Activated naive CD4-positive, alpha-beta T cell treated with anti-CD3 and anti-CD28 coated beads for 36 hours (primary cell): ENCODE measurements around the gene SLX4. TPM values are rescaled to one million over a fixed set of nuclear protein-coding genes. Genes with fewer than 3 reads are reported as not detected.
A peak's percentile ranks its signal among the peaks of the same experiment; 100 is the strongest.

Source experiments
- CTCF ChIA-PET: fragments of 350-600 bp; sonication (Branson Sonifier 250); formaldehyde crosslinking; loops from one replicate; lab custom pipeline; 2021; ENCODE audit warnings: antibody characterized with exemption; lab: Charles Lee
- DNase-seq: peaks from one replicate; pipeline ENCODE4 v3.0.0-alpha.2; 2020
- H3K27ac Mint-ChIP-seq: one replicate; pipeline ENCODE4 v1.8.0; 2021; ENCODE audit warnings: mild to moderate bottlenecking, mixed read lengths
- H3K27me3 Mint-ChIP-seq: one replicate; pipeline ENCODE4 v1.8.0; 2021; ENCODE audit warnings: low read depth, mixed read lengths
- H3K36me3 Mint-ChIP-seq: one replicate; pipeline ENCODE4 v1.8.0; 2021; ENCODE audit warnings: low read depth, mixed read lengths
- H3K4me1 Mint-ChIP-seq: one replicate; pipeline ENCODE4 v1.8.0; 2021; ENCODE audit warnings: low read depth, mixed read lengths
- H3K4me3 Mint-ChIP-seq: one replicate; pipeline ENCODE4 v1.8.0; 2021; ENCODE audit warnings: mild to moderate bottlenecking, moderate library complexity, mixed read lengths
- H3K9me3 Mint-ChIP-seq: one replicate; pipeline ENCODE4 v1.8.0; 2021; ENCODE audit warnings: mixed read lengths
- intact Hi-C: fragments of 100-400 bp; cut with micrococcal nuclease; formaldehyde crosslinking; loops from one replicate; pipeline ENCODE4 v1.15.1; 2023
- total RNA-seq, 2 experiments: library from RNA; stranded (reverse); gene quantifications; one replicate each; pipeline ENCODE4 v1.2.3, GENCODE V29; 2021

Gene SLX4
- total RNA-seq, 2 experiments from 2014 or later = 14.0 to 14.1 TPM

GRCh38 chr16:3582276-3583165 lies 28.9 kb downstream of the SLX4 start:
- Mint-ChIP-seq H3K36me3 (peaks cover 4% of the 10 kb centered on the region), H3K27me3 (no peaks in the 10 kb centered on the region), H3K9me3 (no peaks in the 10 kb centered on the region), H3K27ac (no peak overlapping the region), H3K4me1 (peaks cover 25% of the 10 kb centered on the region), H3K4me3 (no peak overlapping the region)
- intact Hi-C loops = no loop called here
- CTCF ChIA-PET = no interaction called here
- no peak for DNase-seq

- Mint-ChIP-seq H3K27me3 (no peaks in the 10 kb centered on the region), H3K9me3 (no peaks in the 10 kb centered on the region), H3K4me3 (no peak overlapping the region), H3K4me1 (peaks cover 29% of the 10 kb centered on the region), H3K36me3 (peaks cover 9% of the 10 kb centered on the region), H3K27ac (no peak overlapping the region)
- intact Hi-C loops = no loop called here
- no peak for DNase-seq
- CTCF ChIA-PET = no interaction called here
Measured at GRCh38 chr16:3581392-3581791, 30.0 kb downstream of the SLX4 start.

- Mint-ChIP-seq H3K4me1 (peaks cover 32% of the 10 kb centered on the region), H3K27me3 (no peaks in the 10 kb centered on the region), H3K36me3 (peaks cover 9% of the 10 kb centered on the region), H3K27ac (no peak overlapping the region), H3K9me3 (no peaks in the 10 kb centered on the region), H3K4me3 (no peak overlapping the region)
- CTCF ChIA-PET = no interaction called here
- intact Hi-C loops = no loop called here
- DNase-seq = no peak
Measured at GRCh38 chr16:3580686-3581085, 30.7 kb downstream of the SLX4 start.

- DNase-seq = no peak
- peaks cover 9% of the 10 kb centered on the region for H3K36me3 Mint-ChIP-seq
- H3K4me1 Mint-ChIP-seq = peaks cover 36% of the 10 kb centered on the region
- no peaks in the 10 kb centered on the region for H3K9me3 Mint-ChIP-seq
- CTCF ChIA-PET = no interaction called here
- no peak overlapping the region for H3K4me3 Mint-ChIP-seq
- intact Hi-C loops = no loop called here
- no peak overlapping the region for H3K27ac Mint-ChIP-seq
- no peaks in the 10 kb centered on the region for H3K27me3 Mint-ChIP-seq
Measured at GRCh38 chr16:3580251-3580651, 31.2 kb downstream of the SLX4 start.

- CTCF ChIA-PET = no interaction called here
- no peaks in the 10 kb centered on the region for H3K9me3 Mint-ChIP-seq
- peak overlapping the region; percentile 36 for H3K27ac Mint-ChIP-seq
- peaks cover 40% of the 10 kb centered on the region for H3K4me1 Mint-ChIP-seq
- no peak for DNase-seq
- intact Hi-C loops = loop anchor here (2.0 to 5.0 kb wide), 3 partner anchors 79 to 427 kb away; partner anchors contain the start of gene CLUAP1
- no peaks in the 10 kb centered on the region for H3K27me3 Mint-ChIP-seq
- peaks cover 9% of the 10 kb centered on the region for H3K36me3 Mint-ChIP-seq
- no peak overlapping the region for H3K4me3 Mint-ChIP-seq
Measured at GRCh38 chr16:3579776-3580175, 31.6 kb downstream of the SLX4 start.

GRCh38 chr16:3578610-3579551 lies 32.5 kb downstream of the SLX4 start:
- Mint-ChIP-seq H3K9me3 (no peaks in the 10 kb centered on the region), H3K27ac (peak overlapping the region; percentile 78), H3K4me3 (peak overlapping the region; percentile 95), H3K4me1 (peaks cover 41% of the 10 kb centered on the region), H3K27me3 (no peaks in the 10 kb centered on the region), H3K36me3 (peaks cover 8% of the 10 kb centered on the region)
- intact Hi-C loops = loop anchor here (1.0 to 5.0 kb wide), 5 partner anchors 32 to 427 kb away; partner anchors contain the start of genes CLUAP1 and SLX4
- peak; percentile 77 for DNase-seq
- CTCF ChIA-PET = no interaction called here

- peaks cover 45% of the 10 kb centered on the region for H3K4me1 Mint-ChIP-seq
- H3K4me3 Mint-ChIP-seq = peak overlapping the region; percentile 95
- H3K9me3 Mint-ChIP-seq = no peaks in the 10 kb centered on the region
- H3K27me3 Mint-ChIP-seq = no peaks in the 10 kb centered on the region
- peak overlapping the region; percentile 78 for H3K27ac Mint-ChIP-seq
- H3K36me3 Mint-ChIP-seq = peaks cover 7% of the 10 kb centered on the region
- intact Hi-C loops = loop anchor here (1.0 to 5.0 kb wide), 5 partner anchors 33 to 426 kb away; partner anchors contain the start of genes CLUAP1 and SLX4
- DNase-seq = peak; percentile 77
- CTCF ChIA-PET = no interaction called here
Measured at GRCh38 chr16:3578121-3578520, 33.3 kb downstream of the SLX4 start.

- Mint-ChIP-seq H3K9me3 (no peaks in the 10 kb centered on the region), H3K27ac (peak within 1 kb of the TSS; percentile 92), H3K4me3 (peak within 1 kb of the TSS; percentile 95), H3K4me1 (peaks cover 48% of the 10 kb centered on the region), H3K36me3 (peaks cover 6% of the 10 kb centered on the region), H3K27me3 (no peaks in the 10 kb centered on the region)
- intact Hi-C loops = loop anchor here (1.0 to 5.0 kb wide), 3 partner anchors 50 to 425 kb away; no protein-coding TSS in a partner anchor
- CTCF ChIA-PET = no interaction called here
- peak; percentile 62 for DNase-seq
Measured at GRCh38 chr16:3577302-3577752, 34.1 kb downstream of the SLX4 start, which contains the start of gene NLRC3. TSS of gene NLRC3 (minus strand) at chr16:3577403. CDS start at chr16:3565036, 12,367 bp downstream.

- peak overlapping the region; percentile 92 for H3K27ac Mint-ChIP-seq
- no peaks in the 10 kb centered on the region for H3K27me3 Mint-ChIP-seq
- CTCF ChIA-PET = no interaction called here
- H3K4me3 Mint-ChIP-seq = peak overlapping the region; percentile 95
- H3K36me3 Mint-ChIP-seq = peaks cover 8% of the 10 kb centered on the region
- intact Hi-C loops = loop anchor here (5.0 kb wide), 2 partner anchors 119 to 424 kb away; no protein-coding TSS in a partner anchor
- DNase-seq = peak; percentile 47
- H3K4me1 Mint-ChIP-seq = peaks cover 52% of the 10 kb centered on the region
- H3K9me3 Mint-ChIP-seq = peaks cover 2% of the 10 kb centered on the region
Measured at GRCh38 chr16:3576211-3576610, 35.2 kb downstream of the SLX4 start.

- Mint-ChIP-seq H3K27me3 (no peaks in the 10 kb centered on the region), H3K36me3 (peaks cover 11% of the 10 kb centered on the region), H3K4me3 (peak overlapping the region; percentile 95), H3K27ac (peak overlapping the region; percentile 81), H3K4me1 (peaks cover 53% of the 10 kb centered on the region), H3K9me3 (peaks cover 5% of the 10 kb centered on the region)
- CTCF ChIA-PET = interaction anchor here (0.6 kb wide), 1 partner anchor 19 kb away, joined by 3 read pairs; no protein-coding TSS in a partner anchor
- intact Hi-C loops = loop anchor here (5.0 kb wide), 2 partner anchors 118 to 423 kb away; no protein-coding TSS in a partner anchor
- DNase-seq = no peak
Measured at GRCh38 chr16:3575491-3575890, 35.9 kb downstream of the SLX4 start.

- intact Hi-C loops = no loop called here
- CTCF ChIA-PET = interaction anchor here (0.6 kb wide), 1 partner anchor 698 kb away, joined by 3 read pairs; no protein-coding TSS in a partner anchor
- H3K4me1 Mint-ChIP-seq = peaks cover 44% of the 10 kb centered on the region
- no peak overlapping the region for H3K4me3 Mint-ChIP-seq
- H3K27ac Mint-ChIP-seq = no peak overlapping the region
- peaks cover 15% of the 10 kb centered on the region for H3K36me3 Mint-ChIP-seq
- peaks cover 8% of the 10 kb centered on the region for H3K9me3 Mint-ChIP-seq
- no peaks in the 10 kb centered on the region for H3K27me3 Mint-ChIP-seq
- no peak for DNase-seq
Measured at GRCh38 chr16:3574195-3574594, 37.2 kb downstream of the SLX4 start.
